IMR-90 (cell line): Measurements from ENCODE around the gene HMCN1.

ENCODE experiments used
- CTCF ChIP-seq: conservative IDR thresholded peaks from 2 replicates; pipeline ENCODE4 v1.5.1; 2012; ENCODE audit warnings: mild to moderate bottlenecking, low read depth, low read length, improper control_type of control experiment
- FOS ChIP-seq: fragments of 150-350 bp; IDR thresholded peaks from 2 replicates; pipeline ENCODE4 v1.6.1; 2016; ENCODE audit warnings: low read depth, low read length
- POLR2A ChIP-seq: IDR thresholded peaks from 2 replicates; pipeline ENCODE4 v1.6.1; 2012; ENCODE audit warnings: mild to moderate bottlenecking, low read depth, low read length
- TF ChIP-seq, protein P1 (sequence below): fragments of 150-350 bp; IDR thresholded peaks from 2 replicates; pipeline ENCODE4 v1.6.1; 2016; ENCODE audit warnings: low read depth, mild to moderate bottlenecking, low read length, moderate library complexity, borderline replicate concordance

DNA sequence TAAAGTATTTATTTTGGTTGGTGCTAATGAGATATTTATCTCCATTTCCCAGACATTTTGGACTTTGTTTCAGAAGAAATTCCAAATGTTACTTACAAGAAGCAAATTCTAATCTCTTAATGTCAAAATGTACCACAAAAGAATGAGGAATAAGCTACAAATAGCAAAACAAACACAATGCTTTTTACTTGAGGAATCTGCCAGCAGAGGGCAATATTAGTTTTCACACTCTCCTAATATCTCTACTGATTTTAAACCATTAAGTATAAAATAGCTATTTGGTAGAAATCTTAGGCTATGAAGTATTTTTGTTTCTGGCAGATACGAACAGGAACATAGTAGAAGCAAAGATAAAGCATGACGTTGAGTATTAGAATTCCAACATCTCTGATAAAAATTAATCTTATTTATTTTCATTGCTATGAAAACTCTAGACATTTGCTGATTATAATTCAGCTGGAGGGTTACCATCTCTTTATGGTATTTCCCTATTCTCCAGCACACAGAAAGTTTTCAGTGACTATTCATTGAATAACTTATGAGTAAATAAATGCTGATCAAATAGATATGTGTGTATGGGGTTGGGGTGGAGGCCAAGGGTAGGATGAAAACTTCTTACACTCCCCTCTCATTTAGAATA, 13.4 kb upstream of the HMCN1 start:
- peak; percentile 57 for TF ChIP-seq CTCF
- TF ChIP-seq, protein P1, sequence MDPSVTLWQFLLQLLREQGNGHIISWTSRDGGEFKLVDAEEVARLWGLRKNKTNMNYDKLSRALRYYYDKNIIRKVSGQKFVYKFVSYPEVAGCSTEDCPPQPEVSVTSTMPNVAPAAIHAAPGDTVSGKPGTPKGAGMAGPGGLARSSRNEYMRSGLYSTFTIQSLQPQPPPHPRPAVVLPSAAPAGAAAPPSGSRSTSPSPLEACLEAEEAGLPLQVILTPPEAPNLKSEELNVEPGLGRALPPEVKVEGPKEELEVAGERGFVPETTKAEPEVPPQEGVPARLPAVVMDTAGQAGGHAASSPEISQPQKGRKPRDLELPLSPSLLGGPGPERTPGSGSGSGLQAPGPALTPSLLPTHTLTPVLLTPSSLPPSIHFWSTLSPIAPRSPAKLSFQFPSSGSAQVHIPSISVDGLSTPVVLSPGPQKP: no peak
- no peak for TF ChIP-seq POLR2A
- no peak for TF ChIP-seq FOS
